ENCODE measurements around the gene ZNF804B. TPM values are rescaled to one million over a fixed set of nuclear protein-coding genes. Genes with fewer than 3 reads are reported as not detected.

The ZNF804B gene
- total RNA-seq, 1 donor from 2014 or later = not detected

DNA sequence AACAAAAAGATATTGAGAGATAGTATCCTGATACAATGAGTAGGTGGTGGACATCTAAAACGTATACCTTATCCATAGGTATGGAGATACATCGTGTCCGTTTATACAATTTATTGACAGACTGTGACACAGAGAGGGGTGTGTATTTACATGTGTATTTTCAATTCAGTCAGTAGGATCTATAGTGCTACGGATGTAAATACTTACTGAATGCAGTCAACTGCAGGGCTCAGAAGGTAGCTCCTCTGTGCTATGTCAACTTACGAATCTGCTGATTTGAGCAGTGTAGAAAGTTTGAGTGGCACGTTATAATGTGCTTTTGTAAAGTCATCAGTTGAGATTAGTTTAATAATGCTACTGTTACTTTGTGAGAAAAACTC lies 626 bp downstream of the ZNF804B start:
- Histone ChIP-seq H2AFZ (replicated peaks) (peak overlapping the region; percentile 94), H3K36me3 (no peaks in the 10 kb centered on the region), H3K27ac (no peak overlapping the region), H3K4me1 (peaks cover 8% of the 10 kb centered on the region), H3K79me2 (ENCODE audit: low read depth) (no peaks in the 10 kb centered on the region), H3K9me3 (ENCODE audit: low read depth) (no peaks in the 10 kb centered on the region), H3K4me2 (peak overlapping the region; percentile 96), H3K27me3 (peaks cover 68% of the 10 kb centered on the region), H3K4me3 (peak overlapping the region; percentile 52), H3K9ac (no peak overlapping the region), H4K20me1 (ENCODE audit: low read depth) (peaks cover 2% of the 10 kb centered on the region), H3F3A (ENCODE audit: low read depth) (peaks cover 12% of the 10 kb centered on the region)
- Mint-ChIP-seq H3K27me3 (ENCODE audit: insufficient read depth, low read depth) (peaks cover 21% of the 10 kb centered on the region), H3K9me3 (no peaks in the 10 kb centered on the region), H3K36me3 (no peaks in the 10 kb centered on the region), H3K4me1 (peaks cover 11% of the 10 kb centered on the region), H3K27ac (no peak overlapping the region), H3K4me3 (peak overlapping the region; percentile 89)
- no peak for DNase-seq (ENCODE audit: low spot score)
- no peak for TF ChIP-seq EZH2 (IDR thresholded peaks at IDR 0.05)
- TF ChIP-seq, protein P1, sequence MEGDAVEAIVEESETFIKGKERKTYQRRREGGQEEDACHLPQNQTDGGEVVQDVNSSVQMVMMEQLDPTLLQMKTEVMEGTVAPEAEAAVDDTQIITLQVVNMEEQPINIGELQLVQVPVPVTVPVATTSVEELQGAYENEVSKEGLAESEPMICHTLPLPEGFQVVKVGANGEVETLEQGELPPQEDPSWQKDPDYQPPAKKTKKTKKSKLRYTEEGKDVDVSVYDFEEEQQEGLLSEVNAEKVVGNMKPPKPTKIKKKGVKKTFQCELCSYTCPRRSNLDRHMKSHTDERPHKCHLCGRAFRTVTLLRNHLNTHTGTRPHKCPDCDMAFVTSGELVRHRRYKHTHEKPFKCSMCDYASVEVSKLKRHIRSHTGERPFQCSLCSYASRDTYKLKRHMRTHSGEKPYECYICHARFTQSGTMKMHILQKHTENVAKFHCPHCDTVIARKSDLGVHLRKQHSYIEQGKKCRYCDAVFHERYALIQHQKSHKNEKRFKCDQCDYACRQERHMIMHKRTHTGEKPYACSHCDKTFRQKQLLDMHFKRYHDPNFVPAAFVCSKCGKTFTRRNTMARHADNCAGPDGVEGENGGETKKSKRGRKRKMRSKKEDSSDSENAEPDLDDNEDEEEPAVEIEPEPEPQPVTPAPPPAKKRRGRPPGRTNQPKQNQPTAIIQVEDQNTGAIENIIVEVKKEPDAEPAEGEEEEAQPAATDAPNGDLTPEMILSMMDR (IDR thresholded peaks at IDR 0.05) = no peak
- TF ChIP-seq EZH2phosphoT487 (IDR thresholded peaks at IDR 0.05) = no peak

DNA sequence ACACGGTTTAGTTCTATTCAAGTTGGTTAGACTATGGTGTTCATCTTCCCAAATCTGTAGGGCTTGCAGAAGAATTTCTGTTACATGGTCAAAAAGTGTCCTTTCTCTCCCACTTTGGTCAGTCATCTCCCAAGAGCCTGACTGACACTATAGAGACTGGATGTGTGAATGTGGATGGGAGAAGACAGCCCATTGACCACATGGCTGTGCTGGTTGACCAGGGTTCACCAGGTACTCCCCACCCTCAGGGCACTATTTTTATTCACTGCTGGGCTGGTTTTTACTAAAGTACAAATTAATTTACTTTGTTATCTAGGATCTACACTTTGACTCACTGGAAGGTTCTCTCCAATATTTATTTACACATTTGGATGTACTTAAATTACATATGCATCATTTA lies 2.3 kb downstream of the ZNF804B start:
- H3K36me3 Mint-ChIP-seq = no peaks in the 10 kb centered on the region
- Histone ChIP-seq H4K20me1 (ENCODE audit: low read depth) (peaks cover 2% of the 10 kb centered on the region), H3F3A (ENCODE audit: low read depth) (peaks cover 12% of the 10 kb centered on the region), H3K79me2 (ENCODE audit: low read depth) (no peaks in the 10 kb centered on the region), H3K27me3 (peaks cover 61% of the 10 kb centered on the region), H3K4me3 (no peak overlapping the region), H3K9ac (no peak overlapping the region), H3K36me3 (no peaks in the 10 kb centered on the region), H3K9me3 (ENCODE audit: low read depth) (no peaks in the 10 kb centered on the region), H3K27ac (no peak overlapping the region), H3K4me2 (no peak overlapping the region), H3K4me1 (peaks cover 8% of the 10 kb centered on the region), H2AFZ (replicated peaks) (no peak overlapping the region)
- H3K9me3 Mint-ChIP-seq = no peaks in the 10 kb centered on the region
- no peak overlapping the region for H3K27ac Mint-ChIP-seq
- no peak overlapping the region for H3K4me3 Mint-ChIP-seq
- H3K27me3 Mint-ChIP-seq (ENCODE audit: insufficient read depth, low read depth) = peaks cover 18% of the 10 kb centered on the region
- TF ChIP-seq, protein P1 (IDR thresholded peaks at IDR 0.05) = peak; percentile 17
- no peak for TF ChIP-seq EZH2 (IDR thresholded peaks at IDR 0.05)
- no peak for DNase-seq (ENCODE audit: low spot score)
- peaks cover 11% of the 10 kb centered on the region for H3K4me1 Mint-ChIP-seq

DNA sequence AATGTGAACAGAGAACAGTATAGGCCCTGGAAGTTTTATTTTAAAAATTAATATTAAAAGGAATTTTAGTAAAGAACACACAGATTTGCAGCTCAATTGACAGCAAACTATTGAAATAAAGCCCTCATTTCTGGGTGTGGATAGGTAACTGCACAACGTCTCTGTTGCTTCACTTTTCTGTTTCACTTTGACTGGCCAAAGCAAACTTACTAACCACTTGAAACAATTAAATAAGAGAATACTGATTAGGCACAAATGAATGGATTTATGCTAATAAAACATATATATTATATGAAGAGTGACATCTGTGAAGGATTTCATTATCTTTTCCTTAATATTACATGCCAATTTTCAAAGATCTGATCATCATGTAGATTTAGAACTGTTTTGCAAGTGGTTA lies 11.9 kb downstream of the ZNF804B start:
- no peak overlapping the region for H3K9ac ChIP-seq
- no peak overlapping the region for H3K4me2 ChIP-seq
- TF ChIP-seq EZH2 (IDR thresholded peaks at IDR 0.05) (no peak), EZH2phosphoT487 (IDR thresholded peaks at IDR 0.05) (no peak)
- TF ChIP-seq, protein P1 (IDR thresholded peaks at IDR 0.05) = no peak
- no peak overlapping the region for H3K4me3 ChIP-seq
- Mint-ChIP-seq H3K4me1 (no peaks in the 10 kb centered on the region), H3K9me3 (no peaks in the 10 kb centered on the region), H3K27me3 (ENCODE audit: insufficient read depth, low read depth) (peaks cover 2% of the 10 kb centered on the region), H3K27ac (no peak overlapping the region), H3K36me3 (no peaks in the 10 kb centered on the region), H3K4me3 (no peak overlapping the region)
- no peaks in the 10 kb centered on the region for H3K9me3 ChIP-seq (ENCODE audit: low read depth)
- H3K36me3 ChIP-seq = no peaks in the 10 kb centered on the region
- no peak overlapping the region for H3K27ac ChIP-seq
- H2AFZ ChIP-seq (replicated peaks) = no peak overlapping the region
- H3K4me1 ChIP-seq = peaks cover 6% of the 10 kb centered on the region
- no peaks in the 10 kb centered on the region for H3F3A ChIP-seq (ENCODE audit: low read depth)
- no peaks in the 10 kb centered on the region for H3K27me3 ChIP-seq
- DNase-seq (ENCODE audit: low spot score) = no peak
- H3K79me2 ChIP-seq (ENCODE audit: low read depth) = no peaks in the 10 kb centered on the region
- H4K20me1 ChIP-seq (ENCODE audit: low read depth) = no peaks in the 10 kb centered on the region

Data from neural progenitor cell (in vitro differentiated cells).